Transverse colon (tissue), 4 donors: ENCODE data around the gene TTC1. TPM values are rescaled to one million over a fixed set of nuclear protein-coding genes. Genes with fewer than 3 reads are reported as not detected.
A peak's percentile ranks its signal among the peaks of the same experiment; 100 is the strongest.
"Not testable (repeated sequence)": the region's sequence is repeated elsewhere in the genome, so short reads cannot be mapped to it uniquely, and the experiment has no call there.

Experiments used
- DNase-seq: peaks from one replicate; pipeline ENCODE4 v3.0.0-alpha.2; 2019
- H3K27ac ChIP-seq, 4 donors: fragments of 200-600 bp; sonication (generic); 2 replicates each; pipeline ENCODE4 v1.5.1; 2016 to 2018; ENCODE audit warnings: inconsistent platforms in 4 of 4
- H3K27me3 ChIP-seq: fragments of 200-600 bp; sonication (generic); 2 replicates; pipeline ENCODE4 v1.5.1; 2017; ENCODE audit warnings: inconsistent platforms
- H3K36me3 ChIP-seq, 4 donors: fragments of 200-600 bp; sonication (generic); 2 replicates each; pipeline ENCODE4 v1.5.1; 2017 to 2019; ENCODE audit warnings: inconsistent platforms in 4 of 4
- H3K4me1 ChIP-seq, 4 donors: fragments of 200-600 bp; sonication (generic); 2 replicates each; pipeline ENCODE4 v1.5.1; 2017 to 2020; ENCODE audit warnings: inconsistent platforms in 4 of 4
- H3K4me3 ChIP-seq, 4 donors: fragments of 200-600 bp; sonication (generic); 1 replicate in 1 of 4; 2 replicates in 3 of 4; pipeline versions ENCODE4 v1.5.1 to v1.6.1; 2017 to 2019; ENCODE audit warnings: inconsistent platforms in 4 of 4
- H3K9me3 ChIP-seq, 2 donors: fragments of 200-600 bp; sonication (generic); 2 replicates each; pipeline ENCODE4 v1.5.1; 2017 to 2019; ENCODE audit warnings: inconsistent platforms in 2 of 2
- CTCF ChIP-seq, 5 experiments: fragments of 200-600 bp in 3 of 5; fragments of 450-650 bp in 2 of 5; sonication (generic) in 3 of 5; IDR thresholded peaks; 1 replicate in 2 of 5; 2 replicates in 3 of 5; pipeline ENCODE4 v1.5.1; 2016 to 2017; ENCODE audit warnings: antibody characterized with exemption in 5 of 5, inconsistent platforms in 3 of 5, mild to moderate bottlenecking in 2 of 5, moderate library complexity in 1 of 5
- EP300 ChIP-seq: sonication (generic); formaldehyde crosslinking; IDR thresholded peaks from one replicate; pipeline ENCODE4 v1.6.1; 2017; ENCODE audit warnings: antibody characterized with exemption, low read depth
- POLR2A ChIP-seq: fragments of 450-650 bp; IDR thresholded peaks from one replicate; pipeline ENCODE4 v1.6.1; 2016; ENCODE audit warnings: antibody characterized with exemption, mild to moderate bottlenecking, moderate library complexity
- POLR2AphosphoS5 ChIP-seq, 3 donors: sonication (generic); formaldehyde crosslinking; IDR thresholded peaks; one replicate each; pipeline ENCODE4 v1.6.1; 2016; ENCODE audit warnings: antibody characterized with exemption in 3 of 3
- WGBS, 2 donors: methylation state at CpG; one replicate each; pipeline ENCODE4 v1.1.5; 2018; ENCODE audit warnings: low coverage in 1 of 2; 5-methylcytosine and 5-hydroxymethylcytosine counted together
- in situ Hi-C, 4 donors: fragments of 200-750 bp; cut with MboI; loops; one replicate each; pipeline versions ENCODE4 v1.15.0 to v1.15.1; 2017; ENCODE audit warnings: low sequenced_read_pairs in 3 of 4, low pct_ligation_motif_present in 1 of 4, low pct_unique_long_range_greater_than_20kb in 1 of 4
- intact Hi-C: fragments of 100-400 bp; cut with DNase I; formaldehyde crosslinking; loops from one replicate; pipeline ENCODE4 v1.15.1; 2023; ENCODE audit warnings: low total_unique reads
- total RNA-seq, 4 donors: library from RNA; depleted of rRNA; stranded (reverse); fragments of >200 nt; gene quantifications; one replicate each; pipeline ENCODE4 v1.1.0, GENCODE V29; 2016

Gene TTC1
- total RNA-seq, 4 donors from 2014 or later, result 5.8 to 42.2 (median 24.8) TPM

GRCh38 chr5:160009591-160009989, 651 bp downstream of the TTC1 start:
- Histone ChIP-seq H3K4me1 (peaks cover 15 to 43% (median 36%) of the 10 kb centered on the region in 4 donors), H3K27me3 (no peaks in the 10 kb centered on the region), H3K9me3 (no peaks in the 10 kb centered on the region), H3K4me3 (peak overlapping the region; percentile 71 to 89 (median 79)), H3K36me3 (peaks cover 0 to 18% (median 0%) of the 10 kb centered on the region in 4 donors), H3K27ac (peak overlapping the region; percentile 89 to 95 (median 92))
- WGBS, 2 donors, result 3 to 4% methylated on average over 7 to 11 of the region's 11 CpGs
- intact Hi-C loops, result no loop called here
- no peak for DNase-seq
- no peak for TF ChIP-seq EP300
- TF ChIP-seq CTCF (IDR thresholded peaks at IDR 0.05), result no peak
- TF ChIP-seq POLR2A, result no peak
- TF ChIP-seq POLR2AphosphoS5 (IDR thresholded peaks at IDR 0.05), result no peak
- in situ Hi-C loops, result loop anchor here in 1 of 4 donors (25.0 kb wide), 1 partner anchor 328 kb away; no protein-coding TSS in a partner anchor

GRCh38 chr5:160011471-160011870, 2.5 kb downstream of the TTC1 start:
- Histone ChIP-seq H3K4me1 (peaks cover 15 to 43% (median 36%) of the 10 kb centered on the region in 4 donors), H3K9me3 (no peaks in the 10 kb centered on the region), H3K4me3 (no peak overlapping the region), H3K27ac (no peak overlapping the region), H3K36me3 (peaks cover 0 to 27% (median 0%) of the 10 kb centered on the region in 4 donors), H3K27me3 (no peaks in the 10 kb centered on the region)
- peak; percentile 31 for DNase-seq
- in situ Hi-C loops, result loop anchor here in 1 of 4 donors (25.0 kb wide), 1 partner anchor 326 kb away; no protein-coding TSS in a partner anchor
- TF ChIP-seq POLR2A, result no peak
- TF ChIP-seq CTCF (IDR thresholded peaks at IDR 0.05), result no peak
- TF ChIP-seq POLR2AphosphoS5 (IDR thresholded peaks at IDR 0.05), result no peak
- no peak for TF ChIP-seq EP300
- intact Hi-C loops, result no loop called here

GRCh38 chr5:160014197-160014596, 5.3 kb downstream of the TTC1 start:
- intact Hi-C loops, H3K9me3 ChIP-seq, H3K27me3 ChIP-seq, DNase-seq, H3K27ac ChIP-seq, H3K4me3 ChIP-seq: not testable (repeated sequence)
- WGBS, 2 donors, result 92 to 100% methylated on average over 6 of the region's 6 CpGs
- peaks cover 0 to 27% (median 0%) of the 10 kb centered on the region in 4 donors for H3K36me3 ChIP-seq
- H3K4me1 ChIP-seq, result peaks cover 15 to 32% (median 26%) of the 10 kb centered on the region in 4 donors
- in situ Hi-C loops, result loop anchor here in 1 of 4 donors (25.0 kb wide), 1 partner anchor 323 kb away; no protein-coding TSS in a partner anchor

- DNase-seq, result no peak
- no peak overlapping the region for H3K4me3 ChIP-seq
- no peak for TF ChIP-seq CTCF (IDR thresholded peaks at IDR 0.05)
- TF ChIP-seq POLR2A, result no peak
- TF ChIP-seq POLR2AphosphoS5 (IDR thresholded peaks at IDR 0.05), result no peak
- no peak for TF ChIP-seq EP300
- intact Hi-C loops (no loop called here), in situ Hi-C loops (loop anchor here in 1 of 4 donors (25.0 kb wide), 1 partner anchor 318 kb away; no protein-coding TSS in a partner anchor)
- no peaks in the 10 kb centered on the region for H3K9me3 ChIP-seq
- WGBS, 2 donors, result 81 to 87% methylated on average over 2 of the region's 2 CpGs
- H3K27ac ChIP-seq, result no peak overlapping the region
- peaks cover 0 to 14% (median 0%) of the 10 kb centered on the region in 4 donors for H3K36me3 ChIP-seq
- H3K4me1 ChIP-seq, result peaks cover 0 to 24% (median 11%) of the 10 kb centered on the region in 4 donors
- H3K27me3 ChIP-seq, result no peaks in the 10 kb centered on the region
These were observed 10.1 kb downstream of the TTC1 start for GRCh38 chr5:160018945-160019625.
